Trophoblast cell (in vitro differentiated cells and primary cell): Measurements from ENCODE around the gene EFNB3.
A peak's percentile ranks its signal among the peaks of the same experiment; 100 is the strongest.

Source experiments
- DNase-seq, 2 donors: peaks; one replicate each; pipeline ENCODE4 v3.0.0-alpha.2; 2016
- H2AFZ ChIP-seq: 2 replicates; pipeline ENCODE4 v1.6.1; 2013; ENCODE audit warnings: low read length, moderate library complexity, mild to moderate bottlenecking; ENCODE audit not compliant: insufficient read depth, poor library complexity
- H2AK5ac ChIP-seq: 2 replicates; pipeline ENCODE4 v1.6.1; 2013; ENCODE audit warnings: mild to moderate bottlenecking, low read length
- H2BK120ac ChIP-seq: 2 replicates; pipeline ENCODE4 v1.6.1; 2013; ENCODE audit warnings: low read length, mild to moderate bottlenecking, moderate library complexity; ENCODE audit not compliant: insufficient read depth, poor library complexity
- H2BK12ac ChIP-seq: 2 replicates; pipeline ENCODE4 v1.6.1; 2013; ENCODE audit warnings: mild to moderate bottlenecking, low read length, moderate library complexity
- H2BK5ac ChIP-seq: 2 replicates; pipeline ENCODE4 v1.6.1; 2013; ENCODE audit warnings: low read length, low read depth, moderate library complexity, mild to moderate bottlenecking; ENCODE audit not compliant: poor library complexity
- H3K14ac ChIP-seq: 2 replicates; pipeline ENCODE4 v1.6.1; 2013; ENCODE audit warnings: mild to moderate bottlenecking, low read length
- H3K18ac ChIP-seq: 2 replicates; pipeline ENCODE4 v1.6.1; 2013; ENCODE audit warnings: mild to moderate bottlenecking, low read length
- H3K23ac ChIP-seq: 2 replicates; pipeline ENCODE4 v1.6.1; 2013; ENCODE audit warnings: low read length
- H3K27ac ChIP-seq: 2 replicates; pipeline ENCODE4 v1.5.1; 2013; ENCODE audit warnings: low read depth, mild to moderate bottlenecking, inconsistent platforms, low read length, moderate library complexity
- H3K27me3 ChIP-seq: 2 replicates; pipeline ENCODE4 v1.6.1; 2013; ENCODE audit warnings: inconsistent platforms, mild to moderate bottlenecking, low read length, moderate library complexity; ENCODE audit not compliant: insufficient read depth
- H3K36me3 ChIP-seq, 2 experiments: 1 replicate in 1 of 2; 2 replicates in 1 of 2; pipeline ENCODE4 v1.6.1; 2013; ENCODE audit warnings: low read length in 2 of 2, mild to moderate bottlenecking in 2 of 2, moderate library complexity in 1 of 2; ENCODE audit not compliant: insufficient read depth in 2 of 2, control insufficient read depth in 1 of 2
- H3K4ac ChIP-seq: 2 replicates; pipeline ENCODE4 v1.6.1; 2013; ENCODE audit warnings: low read depth, mild to moderate bottlenecking, low read length, moderate library complexity
- H3K4me1 ChIP-seq, 2 experiments: 1 replicate in 1 of 2; 2 replicates in 1 of 2; pipeline ENCODE4 v1.6.1; 2013; ENCODE audit warnings: low read length in 2 of 2, mild to moderate bottlenecking in 2 of 2, moderate library complexity in 1 of 2; ENCODE audit not compliant: insufficient read depth in 2 of 2, control insufficient read depth in 1 of 2
- H3K4me2 ChIP-seq: 2 replicates; pipeline ENCODE4 v1.6.1; 2013; ENCODE audit warnings: inconsistent platforms, mild to moderate bottlenecking, low read length, moderate library complexity
- H3K4me3 ChIP-seq: 2 replicates; pipeline ENCODE4 v1.5.1; 2013; ENCODE audit warnings: mild to moderate bottlenecking, low read depth, low read length, inconsistent platforms
- H3K79me1 ChIP-seq: one replicate; pipeline ENCODE4 v1.6.1; 2013; ENCODE audit warnings: low read length
- H3K79me2 ChIP-seq: 2 replicates; pipeline ENCODE4 v1.6.1; 2013; ENCODE audit warnings: low read length, mild to moderate bottlenecking; ENCODE audit not compliant: control insufficient read depth, insufficient read depth, poor library complexity
- H3K9ac ChIP-seq: 2 replicates; pipeline ENCODE4 v1.6.1; 2013; ENCODE audit warnings: mild to moderate bottlenecking, low read length
- H3K9me3 ChIP-seq: 2 replicates; pipeline ENCODE4 v1.6.1; 2013; ENCODE audit warnings: low read depth, mild to moderate bottlenecking, control low read depth, inconsistent platforms, low read length; ENCODE audit not compliant: insufficient read depth
- H4K12ac ChIP-seq: 2 replicates; pipeline ENCODE4 v1.6.1; 2013; ENCODE audit warnings: low read depth, mild to moderate bottlenecking, low read length, moderate library complexity
- H4K8ac ChIP-seq: 2 replicates; pipeline ENCODE4 v1.6.1; 2013; ENCODE audit warnings: low read depth, mild to moderate bottlenecking, low read length, moderate library complexity
- H4K91ac ChIP-seq: one replicate; pipeline ENCODE4 v1.6.1; 2013; ENCODE audit warnings: low read depth, mild to moderate bottlenecking, low read length, moderate library complexity
- WGBS: extraction: QIAGEN DNeasy Blood & Tissue Kit; methylation state at CpG from one replicate; pipeline ENCODE4 v1.1.7; 2013; ENCODE audit warnings: missing lambda C conversion rate; ENCODE audit not compliant: insufficient read length, insufficient coverage; ENCODE audit errors: extremely low coverage; 5-methylcytosine and 5-hydroxymethylcytosine counted together

EFNB3 gene

DNA sequence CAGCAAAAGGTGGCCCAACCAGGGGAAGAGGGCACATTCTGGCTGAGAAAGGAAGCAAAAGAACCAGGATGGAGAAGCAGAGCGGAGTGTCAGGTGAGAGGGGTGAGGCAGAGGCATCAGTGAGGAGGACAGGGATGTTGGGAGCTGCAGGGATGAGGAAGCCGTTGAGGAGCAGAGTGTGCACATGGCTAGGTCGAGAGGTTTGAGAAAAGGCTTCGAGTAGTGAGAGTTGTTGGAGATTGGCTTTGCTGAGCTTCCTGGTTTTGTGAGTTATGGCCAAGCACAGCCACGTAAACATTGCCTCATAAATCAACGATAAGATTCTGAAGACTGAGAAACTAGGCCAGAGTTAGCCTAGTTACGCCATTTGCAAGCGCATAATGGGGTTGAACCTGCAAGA lies 39.4 kb downstream of the EFNB3 start:
- Histone ChIP-seq H3K79me1 (peaks cover 3% of the 10 kb centered on the region), H3K14ac (no peak overlapping the region), H2BK12ac (no peak overlapping the region), H3K79me2 (no peaks in the 10 kb centered on the region), H3K9ac (no peak overlapping the region), H3K4me2 (no peak overlapping the region), H3K4ac (no peak overlapping the region), H3K18ac (no peak overlapping the region), H3K27ac (no peak overlapping the region), H2AK5ac (no peak overlapping the region), H3K4me1 (peaks cover 0 to 7% of the 10 kb centered on the region in 2 experiments), H3K36me3 (no peaks in the 10 kb centered on the region), H3K9me3 (no peaks in the 10 kb centered on the region), H2BK120ac (no peak overlapping the region), H4K12ac (no peak overlapping the region), H2AFZ (no peak overlapping the region), H4K91ac (no peak overlapping the region), H4K8ac (no peak overlapping the region), H3K4me3 (no peak overlapping the region), H3K27me3 (no peaks in the 10 kb centered on the region), H2BK5ac (no peak overlapping the region), H3K23ac (no peak overlapping the region)
- no CpG with 5 or more reads among the region's 8 CpGs for WGBS
- no peak for DNase-seq

DNA sequence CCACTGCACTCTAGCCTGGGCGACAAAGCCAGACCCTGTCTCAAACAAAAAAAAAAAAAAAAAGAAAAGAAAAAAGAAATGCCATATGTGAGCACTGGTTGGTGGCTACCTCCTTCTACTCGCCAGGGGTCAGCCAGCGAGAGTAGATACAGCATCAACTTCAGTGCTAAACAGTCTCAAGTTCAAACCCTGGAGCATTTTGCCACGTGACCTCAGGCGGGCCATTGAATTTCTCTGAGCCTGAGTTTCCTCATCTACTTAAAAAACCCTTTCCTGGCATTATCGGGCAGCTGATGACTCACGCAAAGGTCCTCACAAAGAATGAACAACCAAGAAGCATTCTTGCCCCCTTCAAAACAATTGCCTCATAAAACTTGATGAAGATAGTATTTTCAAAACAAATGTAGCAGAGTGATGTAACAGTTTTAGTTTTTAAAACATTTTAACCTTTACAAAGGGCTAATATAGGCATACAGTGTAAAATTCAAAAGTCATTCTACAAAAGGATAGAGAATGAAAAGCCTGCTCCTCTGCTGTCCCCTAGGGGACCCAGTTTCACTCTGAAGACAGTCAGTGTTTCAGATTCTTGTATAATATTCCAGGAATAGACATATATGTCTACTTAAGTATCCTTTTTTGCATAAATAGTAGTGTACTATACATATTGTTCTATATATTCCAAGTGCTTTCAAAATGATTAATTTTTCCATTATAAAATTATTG lies 40.9 kb downstream of the EFNB3 start:
- Histone ChIP-seq H3K27ac (no peak overlapping the region), H3K36me3 (no peaks in the 10 kb centered on the region), H4K12ac (no peak overlapping the region), H3K4me3 (no peak overlapping the region), H3K23ac (no peak overlapping the region), H3K4me1 (peaks cover 0 to 7% of the 10 kb centered on the region in 2 experiments), H2BK12ac (no peak overlapping the region), H3K18ac (no peak overlapping the region), H3K27me3 (no peaks in the 10 kb centered on the region), H4K91ac (no peak overlapping the region), H3K79me2 (no peaks in the 10 kb centered on the region), H3K4ac (no peak overlapping the region), H2AFZ (no peak overlapping the region), H3K79me1 (peaks cover 3% of the 10 kb centered on the region), H2BK120ac (no peak overlapping the region), H3K9me3 (peaks cover 2% of the 10 kb centered on the region), H2AK5ac (no peak overlapping the region), H3K14ac (no peak overlapping the region), H3K4me2 (no peak overlapping the region), H4K8ac (no peak overlapping the region), H2BK5ac (no peak overlapping the region), H3K9ac (no peak overlapping the region)
- no CpG with 5 or more reads among the region's 7 CpGs for WGBS
- DNase-seq = peak; percentile 66 to 75

DNA sequence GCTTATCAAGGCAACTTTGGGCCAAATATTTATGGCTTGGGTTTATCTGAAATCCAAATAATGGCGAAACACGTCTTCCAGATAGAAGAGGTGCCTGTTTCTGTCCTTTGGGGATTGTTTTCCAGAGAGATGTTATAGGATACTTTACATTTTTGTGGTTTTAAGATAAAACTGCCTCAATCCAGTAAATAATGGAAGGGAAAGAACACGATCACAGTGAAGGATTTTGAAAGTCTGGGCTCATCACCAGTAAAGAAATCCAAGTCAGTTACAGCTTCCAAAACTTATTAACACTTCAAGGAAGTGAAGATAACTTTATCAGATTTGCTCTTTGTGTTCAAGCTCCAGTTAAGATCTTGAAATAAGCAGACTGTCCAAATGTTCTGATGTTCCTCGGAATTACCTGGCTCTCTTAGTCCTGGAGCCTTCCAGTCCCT lies 42.7 kb downstream of the EFNB3 start:
- no peak overlapping the region for H2BK120ac ChIP-seq
- H3K79me1 ChIP-seq = peaks cover 3% of the 10 kb centered on the region
- no peak overlapping the region for H3K9ac ChIP-seq
- H3K79me2 ChIP-seq = no peaks in the 10 kb centered on the region
- H3K27me3 ChIP-seq = no peaks in the 10 kb centered on the region
- H4K8ac ChIP-seq = no peak overlapping the region
- no peak overlapping the region for H2AFZ ChIP-seq
- H3K23ac ChIP-seq = no peak overlapping the region
- H3K4ac ChIP-seq = no peak overlapping the region
- no peak overlapping the region for H2AK5ac ChIP-seq
- DNase-seq = peak; percentile 37 to 82
- no peaks in the 10 kb centered on the region for H3K36me3 ChIP-seq
- peaks cover 0 to 7% of the 10 kb centered on the region in 2 experiments for H3K4me1 ChIP-seq
- peak overlapping the region; percentile 2 for H3K4me2 ChIP-seq
- no peak overlapping the region for H3K18ac ChIP-seq
- no peak overlapping the region for H3K14ac ChIP-seq
- H4K12ac ChIP-seq = no peak overlapping the region
- H2BK5ac ChIP-seq = no peak overlapping the region
- no peak overlapping the region for H2BK12ac ChIP-seq
- WGBS = no CpG with 5 or more reads among the region's 4 CpGs
- H4K91ac ChIP-seq = no peak overlapping the region
- H3K9me3 ChIP-seq = peaks cover 2% of the 10 kb centered on the region
- H3K27ac ChIP-seq = no peak overlapping the region
- H3K4me3 ChIP-seq = no peak overlapping the region

DNA sequence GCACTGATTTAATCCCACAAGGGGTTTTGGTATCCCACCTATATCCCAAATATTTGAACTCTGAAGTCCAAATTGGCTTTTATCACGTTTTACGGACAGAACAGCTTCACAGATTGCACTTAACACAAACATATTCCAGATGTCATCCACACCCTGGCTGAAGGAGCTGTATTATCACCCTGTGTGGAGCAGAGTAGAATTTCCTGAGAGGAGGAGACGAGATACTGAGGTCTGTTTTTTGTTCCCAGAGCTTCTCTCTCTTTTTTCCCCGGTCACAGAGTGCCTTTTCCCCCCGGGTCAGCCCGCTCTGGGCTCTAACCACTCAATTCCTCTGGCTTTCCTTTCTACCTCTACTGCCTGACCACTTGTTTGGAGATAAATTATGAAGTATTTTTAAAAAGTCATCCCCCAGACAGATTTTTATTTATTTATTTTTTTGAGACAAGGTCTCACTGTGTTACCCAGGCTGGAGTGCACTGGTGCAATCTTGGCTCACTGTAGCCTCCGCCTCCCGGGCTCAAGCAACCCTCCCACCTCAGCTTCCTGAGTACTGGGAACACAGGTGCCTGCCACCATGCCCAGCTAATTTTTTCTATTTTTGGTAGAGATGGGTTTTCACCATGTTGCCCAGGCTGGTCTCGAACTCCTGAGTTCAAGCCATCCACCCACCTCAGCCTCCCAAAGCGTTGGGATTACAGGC lies 43.2 kb downstream of the EFNB3 start:
- H2BK120ac ChIP-seq = no peak overlapping the region
- no peak overlapping the region for H4K12ac ChIP-seq
- peaks cover 3% of the 10 kb centered on the region for H3K79me1 ChIP-seq
- no peak overlapping the region for H3K4me3 ChIP-seq
- no peak overlapping the region for H3K18ac ChIP-seq
- no CpG with 5 or more reads among the region's 10 CpGs for WGBS
- H3K36me3 ChIP-seq = no peaks in the 10 kb centered on the region
- H3K23ac ChIP-seq = no peak overlapping the region
- no peak overlapping the region for H3K9ac ChIP-seq
- DNase-seq = no peak
- no peak overlapping the region for H2AFZ ChIP-seq
- no peak overlapping the region for H2BK5ac ChIP-seq
- peaks cover 2% of the 10 kb centered on the region for H3K9me3 ChIP-seq
- H2BK12ac ChIP-seq = no peak overlapping the region
- no peak overlapping the region for H2AK5ac ChIP-seq
- H3K27ac ChIP-seq = no peak overlapping the region
- H3K27me3 ChIP-seq = no peaks in the 10 kb centered on the region
- peak overlapping the region; percentile 2 for H3K4me2 ChIP-seq
- no peak overlapping the region for H4K91ac ChIP-seq
- no peak overlapping the region for H3K4ac ChIP-seq
- no peak overlapping the region for H4K8ac ChIP-seq
- peaks cover 0 to 7% of the 10 kb centered on the region in 2 experiments for H3K4me1 ChIP-seq
- H3K79me2 ChIP-seq = no peaks in the 10 kb centered on the region
- H3K14ac ChIP-seq = no peak overlapping the region
